GF-D8 (cell line): Measurements from ENCODE around the gene WSB1.
A peak's percentile ranks its signal among the peaks of the same experiment; 100 is the strongest.

Experiments used
- DNase-seq: peaks from one replicate; lab custom pipeline; 2025; lab: John Stamatoyannopoulos, UW

WSB1 gene

DNA sequence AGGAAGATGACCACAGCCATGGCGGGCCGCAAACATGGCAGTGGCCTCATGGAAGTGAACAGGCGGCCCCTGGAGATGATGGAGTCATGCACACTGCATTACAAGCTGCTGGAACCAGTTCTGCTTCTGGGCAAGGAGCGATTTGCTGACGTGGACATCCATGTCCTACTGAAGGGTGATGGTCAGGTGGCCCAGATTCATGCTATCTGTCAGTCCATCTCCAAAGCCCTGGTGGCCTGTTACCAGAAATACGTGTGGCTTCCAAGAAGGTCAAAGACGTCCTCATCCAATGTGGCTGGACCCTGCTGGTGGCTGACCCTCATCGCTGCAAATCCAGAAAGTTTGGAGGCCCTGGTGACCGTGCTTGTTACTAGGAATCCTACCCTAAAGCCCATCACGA, 13.4 kb upstream of the WSB1 start:
- DNase-seq = no peak

DNA sequence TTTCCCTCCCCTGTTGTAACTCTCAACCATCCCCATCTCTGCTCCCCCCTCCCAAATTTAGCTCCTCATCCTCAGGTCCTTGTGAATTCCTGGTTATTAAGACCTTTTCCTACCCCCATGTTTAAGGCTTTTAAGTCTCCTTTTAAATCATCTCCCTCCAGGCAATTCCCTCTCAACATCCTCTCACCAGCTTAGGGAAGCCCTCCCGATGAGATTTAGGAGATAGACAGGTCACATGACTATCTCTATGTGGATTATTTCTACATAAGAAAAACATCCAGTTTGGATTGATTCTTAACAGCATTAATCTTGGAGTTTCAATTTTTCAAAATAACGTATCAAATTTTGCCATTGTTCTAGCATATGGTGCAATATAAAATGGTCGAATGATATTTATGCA, 12.5 kb upstream of the WSB1 start:
- no peak for DNase-seq

DNA sequence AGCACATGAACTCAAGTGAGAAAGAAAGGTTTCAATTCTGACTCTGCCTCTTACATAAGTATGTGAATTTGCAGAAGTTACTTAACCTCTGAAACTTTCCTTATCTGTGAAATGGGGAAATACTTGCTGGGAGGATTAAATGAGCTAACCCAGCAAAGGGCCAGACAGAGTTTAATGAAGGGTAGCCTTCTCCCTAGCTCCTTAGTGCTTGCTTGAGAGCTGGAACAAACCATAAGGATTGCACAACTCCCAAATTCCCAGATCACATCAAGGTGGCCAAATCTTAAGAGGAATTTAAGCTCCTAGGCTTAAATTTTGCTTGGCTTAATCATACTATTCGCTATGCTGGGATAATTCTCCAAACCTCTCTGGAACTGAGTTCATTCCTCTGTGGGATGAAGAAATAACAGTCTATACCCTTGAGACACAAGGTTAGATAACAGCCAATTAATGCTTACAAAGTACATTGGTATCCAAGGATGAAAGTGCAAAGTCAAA, 11.8 kb upstream of the WSB1 start:
- no peak for DNase-seq

- DNase-seq = no peak
Observed at GRCh38 chr17:27283060-27283459, 10.9 kb upstream of the WSB1 start.

GRCh38 chr17:27283751-27284150, 10.2 kb upstream of the WSB1 start:
- no peak for DNase-seq

DNA sequence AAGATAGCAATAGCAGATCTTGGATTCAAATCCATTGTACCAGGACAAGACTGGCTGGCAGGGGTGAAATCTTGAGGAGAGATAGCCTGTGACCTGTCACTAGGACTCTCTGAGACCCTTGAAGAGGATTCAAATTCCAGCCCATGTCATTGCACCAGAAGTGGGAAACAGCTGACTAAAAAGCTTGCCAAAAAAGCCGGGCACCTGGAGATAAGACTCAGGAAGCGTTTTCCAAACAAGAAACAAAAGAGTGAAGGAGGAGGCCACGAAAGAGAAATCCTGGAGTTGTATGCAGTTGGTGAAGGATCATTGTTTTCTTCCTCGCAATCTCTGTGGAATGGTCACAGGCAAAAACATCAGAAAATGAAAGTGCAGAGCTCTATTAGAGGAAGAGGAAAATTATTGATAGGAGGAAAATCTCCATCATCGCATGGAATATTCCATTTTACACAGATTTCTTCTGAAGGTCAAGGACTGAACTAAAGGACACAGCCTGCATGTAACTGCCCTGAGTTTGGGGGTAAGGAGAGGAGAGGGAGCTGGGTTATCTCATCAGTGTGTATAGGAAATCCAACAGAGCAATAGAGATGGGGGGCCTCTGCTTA, 9.0 kb upstream of the WSB1 start:
- DNase-seq = no peak

GRCh38 chr17:27285516-27285915, 8.4 kb upstream of the WSB1 start:
- DNase-seq = no peak

- no peak for DNase-seq
Observed at GRCh38 chr17:27288183-27288582, 5.7 kb upstream of the WSB1 start.

GRCh38 chr17:27289856-27290255, 4.1 kb upstream of the WSB1 start:
- no peak for DNase-seq

DNA sequence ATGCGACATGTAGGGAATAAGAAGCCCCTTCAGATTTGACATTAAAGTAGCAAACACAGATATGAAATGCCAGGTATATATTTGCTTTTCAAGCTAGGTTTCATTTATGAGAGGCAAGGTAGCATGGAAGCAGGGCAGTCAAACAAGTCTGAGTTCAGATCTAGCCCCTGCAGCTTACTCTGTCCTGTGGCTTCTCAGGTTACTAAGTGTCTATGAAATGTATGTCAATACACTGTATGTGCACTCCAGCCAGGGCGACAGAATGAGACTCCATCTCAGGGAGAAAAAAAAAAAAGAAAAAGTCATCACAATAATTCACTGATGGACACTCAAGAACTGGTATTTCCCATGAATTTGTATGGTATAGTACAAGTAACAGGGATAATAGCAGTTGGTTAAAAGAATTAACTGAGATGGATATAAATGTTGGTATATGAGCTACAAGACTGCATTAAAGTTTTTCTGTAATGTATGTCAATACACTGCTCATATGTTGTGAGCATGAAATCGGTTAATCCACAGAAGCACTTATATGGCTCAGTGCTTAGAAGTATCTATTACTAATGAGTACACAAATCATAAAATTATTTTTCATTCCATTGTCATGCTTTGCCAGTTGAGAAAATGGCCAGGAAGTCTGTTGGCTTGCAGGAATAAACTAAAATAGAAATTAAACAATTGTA, 2.9 kb upstream of the WSB1 start:
- DNase-seq = no peak

GRCh38 chr17:27293359-27293897, 486 bp upstream of the WSB1 start:
- DNase-seq = no peak

GRCh38 chr17:27294689-27295630, 1.0 kb downstream of the WSB1 start:
- DNase-seq = peak; percentile 30

- no peak for DNase-seq
Observed at GRCh38 chr17:27295945-27296344, 2.0 kb downstream of the WSB1 start.

GRCh38 chr17:27296428-27296979, 2.6 kb downstream of the WSB1 start:
- DNase-seq = no peak

DNA sequence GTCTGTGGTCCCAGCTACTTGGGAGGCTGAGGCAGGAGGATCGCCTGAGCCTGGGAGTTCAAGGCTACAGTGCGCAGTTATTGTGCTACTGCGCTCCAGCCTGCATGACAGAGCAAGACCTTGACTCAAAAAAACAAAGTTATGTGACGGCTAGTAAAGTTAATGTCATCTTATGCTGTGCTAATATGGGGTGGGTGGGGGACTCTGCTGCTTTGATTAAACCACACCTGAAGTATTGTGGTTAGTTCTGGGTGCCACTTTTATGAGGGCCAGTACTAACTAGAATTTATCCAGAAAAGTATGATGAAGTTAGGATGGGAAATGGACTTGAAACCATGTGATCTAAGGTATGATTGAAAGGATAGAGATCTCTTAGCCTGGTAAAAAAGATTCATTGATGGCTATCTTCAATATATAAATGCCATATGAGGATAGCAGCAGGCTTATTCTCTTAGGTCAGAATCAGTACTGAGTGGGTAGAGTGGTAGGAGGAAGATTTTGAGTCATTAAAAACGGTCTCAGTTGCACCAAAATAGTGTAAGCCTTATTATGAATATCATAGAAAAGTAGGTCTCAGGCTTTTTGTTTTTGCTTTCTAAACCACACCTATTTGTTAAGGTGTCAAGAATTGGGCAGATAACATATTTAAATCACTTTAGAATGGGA, 5.6 kb downstream of the WSB1 start:
- no peak for DNase-seq

DNA sequence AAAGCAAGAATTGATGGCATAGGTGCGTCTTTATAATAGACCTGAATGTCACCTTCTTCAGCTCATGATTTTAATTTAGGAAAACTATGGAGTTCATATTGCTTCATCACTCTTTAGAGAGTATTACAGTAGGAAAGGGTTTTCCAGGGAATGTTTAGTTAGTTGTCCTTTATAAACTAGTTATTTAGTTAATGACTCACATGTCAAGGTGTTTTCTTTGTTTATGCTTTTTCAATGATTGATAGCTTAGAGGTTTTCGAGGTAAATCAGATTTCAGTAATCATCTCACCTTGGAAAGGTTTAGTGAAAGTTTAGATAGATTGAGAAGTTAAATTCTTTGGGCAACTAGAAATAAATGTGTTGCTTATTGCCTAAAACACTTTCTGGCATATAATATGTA, 9.8 kb downstream of the WSB1 start:
- DNase-seq = no peak

DNA sequence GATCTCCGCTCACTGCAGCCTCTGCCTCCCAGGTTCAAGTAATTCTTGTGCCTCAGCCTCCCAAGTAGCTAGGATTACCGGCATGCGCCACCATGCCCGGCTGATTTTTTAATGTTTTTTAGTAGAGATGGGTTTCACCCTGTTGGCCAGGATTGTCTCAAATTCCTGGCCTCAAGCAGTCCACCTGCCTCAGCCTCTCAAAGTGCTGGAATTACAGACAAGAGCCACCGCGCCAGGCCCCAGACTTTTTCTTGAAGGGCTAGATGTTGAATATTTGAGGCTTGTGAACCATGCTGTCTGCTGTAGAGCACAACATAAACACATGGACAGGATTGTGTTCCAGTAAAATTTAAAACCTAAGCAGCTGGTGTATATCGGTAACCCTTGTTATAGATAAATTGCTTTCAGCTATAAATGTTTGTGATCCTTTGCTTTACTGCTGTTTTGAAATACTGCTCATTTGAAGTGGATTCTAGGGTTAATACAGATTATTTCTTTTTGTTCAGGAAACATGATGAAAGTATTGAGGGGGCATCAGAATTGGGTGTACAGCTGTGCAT, 12.4 kb downstream of the WSB1 start:
- DNase-seq = no peak

DNA sequence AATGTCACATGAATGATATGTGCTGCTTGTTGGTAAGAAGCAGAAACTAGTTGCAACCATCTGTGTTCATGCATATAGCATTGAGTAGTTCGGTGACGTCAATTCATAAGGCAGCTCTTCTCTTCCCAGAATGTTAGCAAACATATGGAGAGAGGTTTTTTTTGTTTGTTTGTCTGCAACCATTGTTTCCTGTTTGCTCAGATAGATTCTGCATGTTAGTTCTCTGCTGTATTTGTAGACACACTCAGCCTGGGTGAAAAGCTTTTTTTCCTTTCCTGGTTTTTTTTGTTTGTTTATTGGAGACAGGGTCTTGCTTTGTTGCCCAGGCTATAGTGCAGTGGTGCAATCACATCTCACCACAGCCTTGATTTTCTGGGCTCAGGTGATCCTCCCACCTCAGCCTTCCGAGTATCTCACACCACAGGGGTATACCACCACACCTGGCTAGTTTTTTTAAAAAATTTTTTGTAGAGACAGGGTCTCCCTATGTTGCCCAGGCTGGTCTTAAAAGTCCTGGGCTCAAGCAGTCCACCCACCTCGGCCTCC, 16.7 kb downstream of the WSB1 start:
- no peak for DNase-seq

DNA sequence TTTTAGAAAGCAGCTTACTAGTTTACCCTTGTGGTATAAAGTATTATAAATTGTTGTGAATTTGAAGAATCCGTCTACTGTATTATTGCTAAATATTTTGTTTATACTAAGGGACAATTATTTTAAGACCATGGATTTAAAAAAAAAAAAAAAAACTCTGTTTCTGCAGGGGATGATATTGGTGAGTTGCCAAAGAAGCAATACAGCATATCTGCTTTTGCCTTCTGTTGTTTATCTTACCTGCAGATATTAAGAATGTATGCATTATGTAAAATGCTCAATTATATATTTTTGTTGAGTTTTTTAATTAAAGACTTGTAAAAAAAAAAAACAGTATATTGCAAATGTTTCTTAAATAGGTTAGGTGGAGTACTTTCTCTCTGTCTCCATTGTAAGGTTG, 19.4 kb downstream of the WSB1 start:
- DNase-seq = no peak

GRCh38 chr17:27315322-27315721, 21.4 kb downstream of the WSB1 start:
- no peak for DNase-seq
